GM12875 (cell line): ENCODE results near the gene ABHD17C.

Experiments
- H3K4me3 ChIP-seq: one replicate; pipeline ENCODE4 v1.5.1; 2011; ENCODE audit warnings: low read depth, low read length, control low read depth
- CTCF ChIP-seq: IDR thresholded peaks from 2 replicates; pipeline ENCODE4 v1.5.1; 2011; ENCODE audit warnings: low read depth, mild to moderate bottlenecking, control low read depth, inconsistent platforms, low read length, moderate library complexity, borderline replicate concordance; ENCODE audit not compliant: insufficient read depth

ABHD17C gene

GRCh38 chr15:80727596-80727995, 32.5 kb downstream of the ABHD17C start:
- no peak overlapping the region for H3K4me3 ChIP-seq
- TF ChIP-seq CTCF: no peak

GRCh38 chr15:80730387-80730786, 35.3 kb downstream of the ABHD17C start:
- TF ChIP-seq CTCF: no peak
- no peak overlapping the region for H3K4me3 ChIP-seq

GRCh38 chr15:80730926-80731325, 35.8 kb downstream of the ABHD17C start:
- H3K4me3 ChIP-seq: no peak overlapping the region
- TF ChIP-seq CTCF: no peak

- TF ChIP-seq CTCF: no peak
- H3K4me3 ChIP-seq: no peak overlapping the region
Observed at GRCh38 chr15:80732167-80732566, 37.1 kb downstream of the ABHD17C start.

- no peak overlapping the region for H3K4me3 ChIP-seq
- no peak for TF ChIP-seq CTCF
Observed at GRCh38 chr15:80732818-80733217, 37.7 kb downstream of the ABHD17C start.

- H3K4me3 ChIP-seq: no peak overlapping the region
- no peak for TF ChIP-seq CTCF
Observed at GRCh38 chr15:80733460-80733859, 38.4 kb downstream of the ABHD17C start.

GRCh38 chr15:80735344-80735743, 40.2 kb downstream of the ABHD17C start:
- TF ChIP-seq CTCF: no peak
- H3K4me3 ChIP-seq: no peak overlapping the region
